HPDE6-E6E7 (cell line): ENCODE results near the gene GJD2.
A peak's percentile ranks its signal among the peaks of the same experiment; 100 is the strongest.

ENCODE experiments used
- DNase-seq: peaks from one replicate; pipeline ENCODE4 v3.0.0; 2011; ENCODE audit warnings: missing footprints; ENCODE audit errors: extremely low spot score

The GJD2 gene

DNA sequence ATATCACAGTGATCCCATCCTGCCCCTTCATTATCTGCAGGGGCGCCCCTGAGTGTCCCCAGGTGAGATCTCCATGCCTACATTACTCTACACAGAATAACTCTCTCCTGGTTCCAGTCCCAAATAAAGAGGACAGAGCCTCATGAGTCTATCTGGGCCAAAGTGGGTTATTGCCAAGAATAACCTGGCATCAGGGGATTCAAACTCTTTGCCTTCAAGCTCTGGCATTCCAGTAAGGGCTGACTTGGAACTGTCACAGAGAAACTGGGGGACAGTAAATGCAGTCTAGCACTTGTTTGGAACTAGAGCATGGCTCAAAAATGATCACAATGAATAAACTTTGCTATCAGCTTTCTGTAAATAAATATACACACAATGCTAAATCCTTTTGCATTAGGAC lies 30.3 kb downstream of the GJD2 start:
- DNase-seq: no peak

DNA sequence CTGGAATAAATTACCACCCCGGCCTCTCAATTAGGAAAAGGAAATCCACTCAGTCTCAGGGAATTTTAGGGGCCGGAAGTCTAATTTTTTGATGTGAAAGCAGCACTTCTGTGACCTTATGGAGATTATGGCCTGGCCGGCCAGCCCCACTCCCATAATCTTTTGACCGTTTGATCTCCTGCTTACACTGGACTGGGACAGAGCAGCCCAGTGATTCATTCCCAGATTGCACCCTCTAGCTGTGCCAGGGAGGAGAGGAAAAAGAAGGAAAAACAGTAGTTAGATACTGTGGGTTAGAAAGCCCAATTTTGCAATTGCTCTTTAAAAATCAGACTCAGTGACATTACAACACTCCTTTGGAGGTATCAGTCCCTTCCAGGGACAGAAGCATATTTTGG lies 32.4 kb downstream of the GJD2 start:
- no peak for DNase-seq

DNA sequence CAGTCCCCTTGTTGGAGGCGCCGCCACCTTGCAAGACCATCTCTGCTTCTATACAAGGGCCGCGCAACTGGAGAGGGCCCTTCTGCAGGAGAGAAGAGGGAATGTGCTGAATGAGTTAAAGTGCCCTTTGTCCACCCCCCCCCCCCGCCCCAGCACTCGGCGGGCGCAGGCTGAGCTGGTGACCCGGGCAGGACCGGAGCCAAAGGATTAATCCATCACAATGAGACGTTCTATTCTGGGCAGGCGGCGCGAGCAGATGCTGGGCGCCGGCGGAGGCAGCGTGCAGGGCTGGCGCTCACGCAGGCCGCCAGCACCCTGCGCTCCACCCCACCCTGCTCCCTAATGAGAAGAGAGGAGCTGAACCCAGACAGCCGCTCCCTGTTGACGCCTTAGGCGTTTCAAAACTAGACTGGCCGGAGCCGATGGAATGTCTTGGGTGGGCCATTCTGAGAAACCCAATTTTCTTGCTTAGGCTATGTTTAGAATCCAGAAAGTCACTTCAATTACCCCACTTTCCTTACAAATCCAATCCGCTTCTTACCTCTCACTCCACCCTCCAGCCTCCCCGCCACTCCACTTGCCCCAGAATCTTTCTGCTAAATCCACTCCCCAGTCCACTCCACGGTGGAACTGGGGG lies 32.9 kb downstream of the GJD2 start:
- peak; percentile 60 for DNase-seq

DNA sequence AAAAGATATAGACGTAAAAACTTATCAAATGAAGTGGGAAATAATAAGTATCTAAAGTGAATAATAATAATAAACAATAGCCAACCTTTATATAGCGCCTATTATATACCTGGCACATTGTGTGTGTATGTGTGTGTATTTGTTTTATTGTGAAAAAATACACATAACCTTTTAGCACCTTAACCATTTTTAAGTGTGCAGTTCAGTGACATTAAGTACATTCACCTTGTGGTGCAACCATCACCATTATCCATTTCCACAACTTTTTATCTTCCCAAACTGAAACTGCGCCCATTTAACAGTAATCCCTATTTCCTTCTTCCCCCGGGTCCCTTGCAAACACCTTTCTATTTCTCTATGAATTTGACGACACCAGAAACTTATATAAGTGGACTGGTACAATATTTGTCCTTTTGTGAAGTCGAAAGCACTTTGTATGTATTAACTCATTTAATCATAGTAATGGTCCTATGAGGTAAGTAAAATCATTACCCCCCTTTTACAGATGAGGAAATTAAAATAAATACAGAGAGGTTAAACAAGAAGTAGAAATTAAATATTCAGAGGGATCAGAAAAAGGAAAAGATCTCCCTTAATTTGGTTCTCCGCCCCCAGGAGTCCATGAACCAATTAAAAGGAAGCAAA lies 33.5 kb downstream of the GJD2 start:
- no peak for DNase-seq

DNA sequence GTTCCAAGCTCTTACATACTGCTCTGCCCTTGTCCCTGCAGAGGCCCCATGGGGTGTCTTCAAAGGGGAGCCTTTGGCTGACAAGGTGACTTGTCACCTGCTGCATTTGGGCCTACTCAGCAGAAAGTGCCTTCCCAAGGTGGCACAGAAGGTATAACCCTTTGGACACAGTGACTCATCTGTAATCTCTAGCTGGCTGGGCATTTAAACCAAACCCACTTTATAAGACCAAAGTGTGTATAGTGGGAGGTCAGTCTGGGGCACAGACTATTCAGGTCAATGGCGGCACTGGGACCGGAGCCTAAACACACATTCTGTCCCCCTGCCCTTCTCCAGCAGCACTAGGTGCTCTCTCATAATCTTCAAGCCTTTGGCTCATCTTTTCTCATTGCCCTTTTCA lies 35.1 kb downstream of the GJD2 start:
- DNase-seq: no peak

DNA sequence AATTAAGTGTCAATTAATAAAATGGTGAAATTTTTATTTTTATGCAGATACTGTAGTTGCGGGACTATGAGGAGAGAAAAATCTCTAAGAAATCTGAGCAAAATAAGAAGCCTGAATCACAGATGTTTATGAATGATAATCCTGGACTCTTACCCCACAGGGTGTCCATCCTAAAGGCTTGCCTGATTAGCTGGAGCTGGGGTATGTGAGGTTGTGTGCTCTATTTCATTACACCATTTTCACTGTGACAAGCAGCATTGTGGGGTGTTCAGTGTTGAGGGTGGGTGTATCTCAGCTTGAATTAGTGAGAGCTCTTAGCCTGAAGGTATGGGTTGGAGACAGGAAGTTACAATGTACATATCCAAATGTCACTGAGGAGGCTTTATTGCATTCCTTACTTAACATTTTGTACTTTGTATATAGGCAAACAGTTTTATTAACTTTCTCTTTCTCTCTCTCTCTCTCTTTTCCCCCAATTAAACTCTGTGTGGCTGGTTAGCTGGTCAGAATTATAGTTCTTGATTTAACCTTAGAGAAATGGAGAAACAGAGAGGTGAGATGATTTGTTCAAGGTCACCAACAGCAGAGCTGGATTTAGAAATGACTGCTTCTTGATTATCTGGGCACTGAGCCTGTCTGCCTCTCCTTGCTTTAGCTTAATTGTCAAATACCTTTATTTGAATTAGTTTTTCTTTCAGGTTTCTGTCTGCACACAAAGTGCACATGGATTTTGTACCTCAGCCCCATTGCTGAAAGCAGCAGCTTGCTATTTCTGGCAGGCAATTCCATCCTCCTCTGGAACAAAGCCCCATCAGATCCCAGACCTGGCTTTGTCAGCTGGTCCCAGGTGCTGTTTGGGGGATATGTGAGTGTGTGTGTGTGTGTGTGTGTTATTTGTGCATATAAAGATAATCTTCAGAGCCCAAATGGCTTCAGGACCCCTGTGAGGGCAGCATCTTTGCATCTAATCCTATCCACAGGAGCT lies 35.8 kb downstream of the GJD2 start:
- DNase-seq: no peak

DNA sequence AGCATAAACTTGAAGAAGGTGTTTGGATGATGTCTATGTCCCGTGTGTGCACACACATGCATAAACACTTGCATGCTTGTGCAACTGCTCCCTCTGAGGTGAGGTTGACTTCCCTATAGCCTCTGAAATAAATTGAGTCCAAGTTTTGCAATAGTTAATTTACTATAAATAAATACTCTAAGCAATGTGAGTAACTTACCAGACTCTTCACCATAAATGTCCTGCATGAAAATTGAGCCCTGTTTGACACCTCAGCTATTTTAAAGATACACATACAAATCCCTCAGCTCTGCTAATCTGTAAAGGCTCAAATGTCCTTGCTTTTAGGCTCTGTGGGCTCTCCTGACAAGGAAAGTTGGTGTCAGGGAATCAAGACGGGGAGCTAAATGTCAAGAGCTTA lies 37.1 kb downstream of the GJD2 start:
- DNase-seq: no peak

DNA sequence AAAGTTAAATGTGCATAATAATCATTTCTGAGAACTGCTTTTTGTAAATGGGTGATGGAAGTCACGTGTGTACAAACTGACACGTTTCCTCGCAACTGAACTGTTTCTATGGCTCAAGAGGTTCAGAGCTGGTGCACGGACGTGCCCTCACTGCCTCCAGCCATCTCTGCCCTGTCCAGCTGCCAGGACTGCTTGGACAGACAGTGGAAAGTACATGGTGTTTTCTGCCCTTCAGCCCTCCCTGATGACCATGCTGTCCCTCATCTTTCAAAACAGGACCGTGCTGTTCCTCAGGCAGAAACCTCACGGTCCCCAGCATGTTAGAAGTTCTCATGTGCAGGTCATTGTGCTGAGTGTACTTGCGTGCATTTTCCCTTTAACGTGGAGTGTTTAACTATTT lies 38.7 kb downstream of the GJD2 start:
- no peak for DNase-seq

DNA sequence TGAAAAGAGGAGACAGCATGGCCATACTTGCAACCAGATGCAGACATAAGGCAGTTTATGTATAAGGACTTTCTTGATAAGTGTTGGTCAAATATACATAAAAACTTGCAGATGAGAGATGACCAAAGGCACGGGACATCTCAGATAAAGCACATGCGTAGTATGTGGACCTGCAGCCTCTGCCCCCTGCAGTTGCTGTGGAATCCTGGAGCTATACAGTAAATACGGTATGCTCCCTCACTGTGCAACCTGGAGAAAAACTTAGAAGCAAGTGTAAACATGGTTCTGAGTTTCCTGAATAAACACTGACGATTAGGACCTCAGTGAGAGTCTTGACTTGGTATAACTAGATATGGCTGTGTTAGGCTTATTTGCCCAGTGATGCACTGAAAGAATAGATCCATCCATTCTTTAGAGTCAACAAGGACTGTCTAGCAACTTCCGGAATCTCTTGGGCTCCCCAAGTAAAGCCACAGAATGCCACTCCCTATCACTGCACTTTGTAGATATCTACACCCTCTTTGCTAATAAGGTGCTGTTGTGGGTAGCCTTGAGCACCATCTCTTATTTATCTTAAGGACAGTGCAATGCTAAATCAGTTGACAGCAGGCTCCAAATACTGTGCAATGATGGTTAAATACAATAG lies 40.2 kb downstream of the GJD2 start:
- DNase-seq: no peak

DNA sequence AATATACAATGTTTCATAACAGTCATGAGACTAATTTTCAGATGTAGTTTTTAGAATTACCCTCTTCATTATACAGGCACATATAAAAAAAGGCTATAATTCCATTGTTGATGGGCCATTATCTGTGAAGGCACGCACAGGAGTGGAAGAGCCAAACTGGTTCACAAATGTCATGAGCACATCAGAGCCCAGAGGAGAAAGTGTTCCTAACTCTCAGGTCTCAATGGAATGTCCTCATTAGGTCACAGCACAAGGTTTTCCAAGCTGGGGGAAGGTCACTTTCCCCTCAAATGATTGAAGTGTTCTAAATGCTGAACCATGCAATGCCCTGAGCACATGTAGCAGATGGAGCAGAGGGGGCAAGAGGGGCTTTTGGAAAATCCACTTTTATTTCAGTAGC lies 41.2 kb downstream of the GJD2 start:
- no peak for DNase-seq

DNA sequence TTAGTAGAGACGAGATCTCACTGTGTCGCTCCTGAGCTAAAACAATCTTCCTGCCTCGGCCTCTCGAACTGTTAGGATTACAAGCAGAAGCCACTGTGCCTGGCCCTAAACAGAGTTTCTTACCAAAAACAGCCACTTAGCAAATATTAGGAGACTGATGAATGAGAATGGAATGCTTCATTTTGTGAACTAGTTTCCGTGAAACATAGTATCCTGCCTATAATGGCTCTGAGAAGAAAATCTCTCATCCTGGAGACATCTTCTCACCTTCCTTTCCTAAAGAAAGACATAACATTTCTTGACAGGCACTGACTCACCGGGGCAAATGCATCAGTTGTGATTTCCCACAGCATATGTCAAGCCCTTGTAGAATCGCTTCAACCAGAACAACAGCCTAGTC lies 44.9 kb downstream of the GJD2 start:
- DNase-seq: no peak

DNA sequence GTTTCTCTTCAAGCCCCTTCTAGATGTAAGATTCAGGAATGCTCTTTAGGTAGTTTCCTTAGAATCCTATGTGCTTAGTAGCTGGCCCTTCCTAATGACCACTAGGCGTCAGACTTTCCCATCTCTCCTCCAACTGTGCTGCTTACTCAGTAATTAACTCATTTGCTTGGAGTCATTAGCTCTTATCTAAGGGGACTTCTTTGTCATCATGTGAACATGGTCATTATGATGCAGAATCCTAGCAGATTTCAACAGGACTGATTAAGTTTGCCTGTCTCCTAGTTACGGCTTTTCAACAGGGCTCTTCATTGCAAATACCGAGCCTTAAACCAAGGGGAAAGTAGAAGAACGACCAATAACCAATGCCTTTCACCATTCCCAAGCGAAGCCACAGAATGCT lies 46.4 kb downstream of the GJD2 start:
- DNase-seq: peak; percentile 19

DNA sequence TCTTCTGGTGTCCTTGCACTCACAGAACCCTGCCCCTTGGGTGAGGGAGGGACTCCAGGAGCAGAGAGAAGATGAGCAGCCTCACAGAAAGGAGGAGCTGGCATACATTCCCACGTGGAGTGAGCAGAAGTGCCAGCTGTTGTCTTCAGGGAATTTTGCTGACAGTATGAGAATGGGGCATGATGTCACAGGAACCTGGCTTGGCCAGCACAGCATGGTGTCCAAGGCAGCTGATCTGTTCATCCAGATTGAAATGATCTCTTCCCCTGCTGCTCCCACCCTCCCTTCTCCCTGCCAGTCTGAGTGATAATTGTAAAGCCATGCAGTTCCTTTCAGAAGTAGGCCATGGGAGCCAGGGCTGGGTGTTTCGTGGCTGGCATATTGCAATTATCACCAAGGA lies 53.3 kb downstream of the GJD2 start:
- DNase-seq: no peak
